Fibroblast of lung (primary cell): ENCODE measurements around the gene GJA5. TPM values are rescaled to one million over a fixed set of nuclear protein-coding genes. Genes with fewer than 3 reads are reported as not detected.

Source experiments
- DNase-seq, 2 donors: peaks; one replicate each; pipeline versions ENCODE4 v3.0.0 to v3.0.0-alpha.2; 2010; ENCODE audit warnings: low read depth in 2 of 2
- H2AFZ ChIP-seq: 2 replicates; pipeline ENCODE4 v1.5.1; 2012; ENCODE audit warnings: low read length, control low read depth, inconsistent platforms
- H3K27ac ChIP-seq: 2 replicates; pipeline ENCODE4 v1.5.1; 2011; ENCODE audit warnings: low read length, control low read depth; ENCODE audit not compliant: insufficient read depth
- H3K27me3 ChIP-seq: 2 replicates; pipeline ENCODE4 v1.5.1; 2011; ENCODE audit warnings: mild to moderate bottlenecking, low read length; ENCODE audit not compliant: control insufficient read depth, insufficient read depth
- H3K36me3 ChIP-seq: 2 replicates; pipeline ENCODE4 v1.5.1; 2011; ENCODE audit warnings: low read length; ENCODE audit not compliant: control insufficient read depth, insufficient read depth
- H3K4me1 ChIP-seq: 2 replicates; pipeline ENCODE4 v1.5.1; 2011; ENCODE audit warnings: low read length; ENCODE audit not compliant: control insufficient read depth, insufficient read depth; ENCODE audit errors: extremely low read depth
- H3K4me2 ChIP-seq: 2 replicates; pipeline ENCODE4 v1.5.1; 2011; ENCODE audit warnings: low read length, control low read depth; ENCODE audit not compliant: insufficient read depth; ENCODE audit errors: extremely low read depth
- H3K4me3 ChIP-seq, 4 experiments: fragments of 200-600 bp in 1 of 4; sonication (generic) in 1 of 4; replicated peaks in 1 of 4; 2 replicates each; pipeline ENCODE4 v1.5.1; 2011 to 2016; ENCODE audit warnings: low read length in 4 of 4, low read depth in 3 of 4, mild to moderate bottlenecking in 3 of 4, control low read depth in 2 of 4, inconsistent platforms in 1 of 4, mixed read lengths in 1 of 4; ENCODE audit not compliant: insufficient read depth in 1 of 4; ENCODE audit errors: control extremely low read depth in 1 of 4
- H3K79me2 ChIP-seq: 2 replicates; pipeline ENCODE4 v1.5.1; 2012; ENCODE audit warnings: mild to moderate bottlenecking, low read length, inconsistent platforms; ENCODE audit not compliant: control insufficient read depth, insufficient read depth
- H3K9ac ChIP-seq: 2 replicates; pipeline ENCODE4 v1.5.1; 2011; ENCODE audit warnings: mild to moderate bottlenecking, low read length, control low read depth; ENCODE audit not compliant: insufficient read depth
- H3K9me3 ChIP-seq: 2 replicates; pipeline ENCODE4 v1.5.1; 2012; ENCODE audit warnings: low read depth, low read length; ENCODE audit not compliant: control insufficient read depth, insufficient read depth
- H4K20me1 ChIP-seq: 2 replicates; pipeline ENCODE4 v1.5.1; 2011; ENCODE audit warnings: low read length; ENCODE audit not compliant: control insufficient read depth, insufficient read depth; ENCODE audit errors: extremely low read depth
- CTCF ChIP-seq, 2 donors: IDR thresholded peaks in 1 of 2; conservative IDR thresholded peaks in 1 of 2; 1 replicate in 1 of 2; 2 replicates in 1 of 2; pipeline ENCODE4 v1.5.1; 2011 to 2012; ENCODE audit warnings: low read length in 2 of 2, control low read depth in 1 of 2, inconsistent platforms in 1 of 2, low read depth in 1 of 2, mild to moderate bottlenecking in 1 of 2
- EZH2 ChIP-seq: IDR thresholded peaks from 2 replicates; pipeline ENCODE4 v1.5.1; 2012; ENCODE audit warnings: low read length, control low read depth, mild to moderate bottlenecking; ENCODE audit errors: missing control alignments
- polyA plus RNA-seq, 2 donors: library from polyadenylated mRNA; depleted of rRNA in 1 of 2; stranded (reverse) in 1 of 2; unstranded in 1 of 2; fragments of >200 nt; gene quantifications; 2 replicates each; pipeline ENCODE4 v1.2.1, GENCODE V29; 2011 to 2012; ENCODE audit warnings: missing spikeins in 1 of 2
- total RNA-seq: library from RNA; depleted of rRNA; stranded (reverse); fragments of >200 nt; gene quantifications from 2 replicates; pipeline ENCODE4 v1.2.1, GENCODE V29; 2014

Gene GJA5
- total and polyA plus RNA-seq, 2 donors (not counting 1 experiment from before 2014, with no cell fraction given): 0.14 TPM; not detected in 1

- TF ChIP-seq EZH2: no peak
- no peak for TF ChIP-seq CTCF (conservative IDR thresholded peaks at IDR 0.05 in 1 of 2, IDR thresholded peaks at IDR 0.05 in 1 of 2; ENCODE audit: low read depth in 1 of 2, low read length in 2 of 2)
- H3K27ac ChIP-seq: no peak overlapping the region
- no peaks in the 10 kb centered on the region for H3K27me3 ChIP-seq
- no peaks in the 10 kb centered on the region for H4K20me1 ChIP-seq
- H3K4me2 ChIP-seq: no peak overlapping the region
- H3K4me3 ChIP-seq: no peak overlapping the region
- H3K36me3 ChIP-seq: no peaks in the 10 kb centered on the region
- H3K4me1 ChIP-seq: no peaks in the 10 kb centered on the region
- H3K79me2 ChIP-seq: no peaks in the 10 kb centered on the region
- no peak overlapping the region for H3K9ac ChIP-seq
- no peaks in the 10 kb centered on the region for H3K9me3 ChIP-seq
- H2AFZ ChIP-seq: no peak overlapping the region
- no peak for DNase-seq
These were observed 7.9 kb downstream of the GJA5 start for GRCh38 chr1:147752511-147752910.

GRCh38 chr1:147751346-147751745 is 9.1 kb downstream of the GJA5 start:
- no peak overlapping the region for H3K9ac ChIP-seq
- no peaks in the 10 kb centered on the region for H3K27me3 ChIP-seq
- H3K27ac ChIP-seq: no peak overlapping the region
- H3K36me3 ChIP-seq: no peaks in the 10 kb centered on the region
- no peak overlapping the region for H2AFZ ChIP-seq
- H4K20me1 ChIP-seq: no peaks in the 10 kb centered on the region
- H3K4me1 ChIP-seq: no peaks in the 10 kb centered on the region
- H3K4me3 ChIP-seq: no peak overlapping the region
- H3K4me2 ChIP-seq: no peak overlapping the region
- no peak for TF ChIP-seq EZH2
- no peak for TF ChIP-seq CTCF (conservative IDR thresholded peaks at IDR 0.05 in 1 of 2, IDR thresholded peaks at IDR 0.05 in 1 of 2; ENCODE audit: low read depth in 1 of 2, low read length in 2 of 2)
- H3K9me3 ChIP-seq: no peaks in the 10 kb centered on the region
- no peak for DNase-seq
- H3K79me2 ChIP-seq: no peaks in the 10 kb centered on the region

- H3K4me3 ChIP-seq: no peak overlapping the region
- no peaks in the 10 kb centered on the region for H3K79me2 ChIP-seq
- H3K36me3 ChIP-seq: no peaks in the 10 kb centered on the region
- no peak for DNase-seq
- no peak overlapping the region for H3K4me2 ChIP-seq
- H3K9me3 ChIP-seq: no peaks in the 10 kb centered on the region
- no peaks in the 10 kb centered on the region for H3K4me1 ChIP-seq
- H2AFZ ChIP-seq: no peak overlapping the region
- no peaks in the 10 kb centered on the region for H4K20me1 ChIP-seq
- no peak overlapping the region for H3K27ac ChIP-seq
- H3K27me3 ChIP-seq: no peaks in the 10 kb centered on the region
- TF ChIP-seq CTCF (conservative IDR thresholded peaks at IDR 0.05 in 1 of 2, IDR thresholded peaks at IDR 0.05 in 1 of 2; ENCODE audit: low read depth in 1 of 2, low read length in 2 of 2): no peak
- no peak for TF ChIP-seq EZH2
- no peak overlapping the region for H3K9ac ChIP-seq
These were observed 9.7 kb downstream of the GJA5 start for GRCh38 chr1:147750618-147751217.
